Posterior cingulate gyrus (tissue), 11 donors: Measurements from ENCODE around the gene VDAC1.
"Not testable (repeated sequence)": the region's sequence is repeated elsewhere in the genome, so short reads cannot be mapped to it uniquely, and the experiment has no call there.

Source experiments
- DNase-seq, 10 donors: peaks; one replicate each; pipeline versions ENCODE4 v3.0.0 to v3.0.0-alpha.2; 2020 to 2021; ENCODE audit warnings: mixed read lengths in 3 of 10
- intact Hi-C: fragments of 100-400 bp; cut with DNase I; formaldehyde crosslinking; loops from one replicate; pipeline ENCODE4 v1.15.1; 2023

The VDAC1 gene

DNA sequence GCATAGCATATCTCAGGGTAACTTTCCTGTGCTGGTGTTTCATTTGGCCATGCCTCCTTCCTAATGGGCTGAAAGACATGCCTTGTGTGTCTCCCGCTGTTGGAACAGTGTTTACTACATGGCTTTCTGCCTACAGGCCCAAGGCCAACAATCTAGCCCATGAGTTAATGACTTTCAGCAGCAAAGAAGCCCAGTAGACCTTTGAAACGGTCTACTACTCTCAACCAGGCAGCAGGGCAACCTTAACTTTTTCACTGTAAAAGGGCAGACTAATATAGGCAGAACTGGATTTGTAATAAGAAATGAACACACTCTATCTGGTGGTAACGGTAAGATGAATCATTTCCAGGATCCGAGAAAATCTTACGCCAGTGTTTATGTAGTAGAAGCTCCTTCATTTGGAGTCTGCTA is 57.3 kb downstream of the VDAC1 start:
- intact Hi-C loops: loop anchor here (10.0 kb wide), 1 partner anchor 833 kb away; no protein-coding TSS in a partner anchor
- DNase-seq: no peak

DNA sequence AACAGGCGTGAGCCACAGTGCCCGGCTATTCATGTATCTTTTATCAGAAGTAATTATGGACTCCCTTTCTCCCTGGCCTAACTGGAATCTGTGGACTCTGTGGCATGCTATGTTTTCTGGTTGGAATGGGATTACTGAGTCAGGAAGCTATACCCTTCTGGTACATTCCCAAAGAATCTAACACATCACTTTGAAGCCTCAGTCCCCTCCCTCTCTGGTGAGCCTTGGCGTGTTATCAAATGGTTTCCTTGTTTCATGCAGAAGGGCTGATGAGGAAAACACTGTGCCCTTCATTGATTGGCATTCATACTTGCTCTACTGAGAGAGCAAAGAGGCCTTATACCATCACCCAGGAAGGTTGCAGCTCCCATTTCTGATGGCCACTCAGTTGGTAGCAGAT is 59.2 kb downstream of the VDAC1 start:
- intact Hi-C loops: loop anchor here (10.0 kb wide), 1 partner anchor 831 kb away; no protein-coding TSS in a partner anchor
- DNase-seq: no peak

DNA sequence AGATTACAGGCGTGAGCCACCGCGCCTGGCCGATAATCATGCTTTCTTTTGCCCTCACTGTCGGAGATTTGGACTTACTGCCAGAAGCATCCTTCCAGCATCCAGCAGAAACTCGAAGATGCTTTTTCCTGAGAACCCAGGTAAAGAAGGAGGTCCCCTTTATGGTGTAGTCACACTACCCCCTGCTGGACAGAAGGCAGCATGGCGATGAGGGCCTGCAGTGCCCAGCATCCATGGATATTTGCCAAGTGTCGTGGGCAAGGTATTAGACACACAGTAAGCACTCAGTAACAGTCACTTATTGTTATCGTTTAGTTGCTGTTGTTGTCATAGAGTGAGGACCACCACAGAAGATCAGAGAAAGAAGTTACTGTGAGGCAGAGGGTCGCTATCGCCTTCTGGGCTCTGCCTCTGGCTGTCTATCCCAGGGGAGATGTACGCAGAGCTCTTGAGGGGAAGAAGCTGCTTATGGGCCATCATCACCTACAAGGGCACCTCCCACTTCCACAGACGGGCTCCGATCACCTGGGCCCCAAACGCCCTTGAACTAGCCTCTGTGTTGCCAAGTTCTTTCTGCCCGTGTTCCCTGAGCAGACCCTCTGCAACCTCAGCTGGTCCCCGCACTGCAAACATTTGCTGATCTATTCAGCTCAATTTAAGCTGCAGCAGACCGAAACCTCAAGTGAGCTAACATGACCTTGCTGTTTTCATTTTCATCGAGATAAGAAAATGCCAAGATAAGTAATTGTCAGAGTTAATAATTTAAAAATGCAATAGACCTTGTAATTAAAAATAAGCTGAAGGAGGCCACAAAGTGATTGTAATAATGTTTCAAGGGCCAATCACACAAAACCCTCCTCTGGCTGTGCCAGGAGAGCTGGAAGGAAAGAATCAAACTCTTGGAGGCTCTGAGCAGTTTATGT is 60.3 kb downstream of the VDAC1 start:
- intact Hi-C loops: loop anchor here (10.0 kb wide), 1 partner anchor 830 kb away; no protein-coding TSS in a partner anchor
- DNase-seq: peak in 7 of 10 donors; percentile 42 to 90 (median 56)

DNA sequence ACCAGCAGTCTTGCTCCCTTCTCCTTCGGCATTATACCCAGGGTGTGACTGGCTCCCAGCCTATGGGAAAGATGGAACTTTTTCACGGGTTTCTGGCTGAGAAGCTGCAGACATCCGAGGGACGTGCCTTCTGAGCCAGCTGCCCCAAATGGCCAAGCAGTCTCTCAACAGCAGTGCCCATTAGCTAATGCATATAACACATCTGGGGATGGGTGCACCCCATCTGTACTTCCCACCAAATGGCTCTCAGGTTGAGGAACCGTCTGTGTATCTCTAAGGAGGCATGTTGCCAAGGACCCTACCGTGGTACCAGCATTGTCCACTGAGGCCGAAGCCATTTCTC is 61.3 kb downstream of the VDAC1 start:
- intact Hi-C loops: loop anchor here (10.0 kb wide), 1 partner anchor 829 kb away; no protein-coding TSS in a partner anchor
- no peak for DNase-seq

DNA sequence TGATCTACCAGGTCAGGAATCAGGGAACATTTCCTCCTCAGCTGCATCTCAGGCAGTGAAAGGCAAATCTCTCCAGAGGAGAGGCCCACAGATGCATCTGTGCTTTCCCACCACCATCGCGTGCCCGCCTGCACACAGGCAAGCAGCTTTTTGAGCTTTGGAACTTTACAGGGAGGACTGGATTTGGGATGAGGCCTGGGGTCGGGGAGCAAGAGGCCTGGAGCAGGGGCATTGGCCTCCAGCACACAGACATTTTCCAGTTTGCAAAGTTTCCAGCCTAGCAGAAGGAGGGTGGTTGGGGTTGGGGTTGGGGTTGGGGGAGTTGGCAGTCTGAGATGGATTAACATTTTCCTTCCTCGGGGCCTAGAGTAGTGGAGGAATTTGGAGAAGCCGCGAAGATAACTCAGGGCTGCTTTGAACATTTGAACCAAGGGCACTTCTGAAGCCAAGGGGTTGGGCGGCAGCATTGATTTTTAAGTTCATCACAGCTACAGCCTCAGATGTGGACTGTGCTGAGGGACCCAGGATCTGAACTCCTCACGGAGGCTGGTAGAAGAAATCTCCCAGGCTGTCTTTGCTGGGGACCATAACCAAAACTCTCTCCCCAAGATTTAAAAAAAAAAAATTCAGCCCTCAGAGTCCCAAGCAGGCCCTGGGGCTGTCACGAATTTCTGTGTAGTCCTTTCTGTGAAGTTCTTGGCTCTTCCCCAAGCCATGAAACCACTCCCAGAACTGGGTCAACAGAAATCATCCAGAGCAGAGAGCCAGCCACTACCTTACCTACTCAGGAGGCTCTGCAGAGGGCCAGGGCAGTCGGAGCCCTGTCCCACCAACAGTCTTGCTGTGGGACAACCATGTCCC is 61.9 kb downstream of the VDAC1 start:
- intact Hi-C loops: loop anchor here (10.0 kb wide), 1 partner anchor 828 kb away; no protein-coding TSS in a partner anchor
- DNase-seq: no peak

DNA sequence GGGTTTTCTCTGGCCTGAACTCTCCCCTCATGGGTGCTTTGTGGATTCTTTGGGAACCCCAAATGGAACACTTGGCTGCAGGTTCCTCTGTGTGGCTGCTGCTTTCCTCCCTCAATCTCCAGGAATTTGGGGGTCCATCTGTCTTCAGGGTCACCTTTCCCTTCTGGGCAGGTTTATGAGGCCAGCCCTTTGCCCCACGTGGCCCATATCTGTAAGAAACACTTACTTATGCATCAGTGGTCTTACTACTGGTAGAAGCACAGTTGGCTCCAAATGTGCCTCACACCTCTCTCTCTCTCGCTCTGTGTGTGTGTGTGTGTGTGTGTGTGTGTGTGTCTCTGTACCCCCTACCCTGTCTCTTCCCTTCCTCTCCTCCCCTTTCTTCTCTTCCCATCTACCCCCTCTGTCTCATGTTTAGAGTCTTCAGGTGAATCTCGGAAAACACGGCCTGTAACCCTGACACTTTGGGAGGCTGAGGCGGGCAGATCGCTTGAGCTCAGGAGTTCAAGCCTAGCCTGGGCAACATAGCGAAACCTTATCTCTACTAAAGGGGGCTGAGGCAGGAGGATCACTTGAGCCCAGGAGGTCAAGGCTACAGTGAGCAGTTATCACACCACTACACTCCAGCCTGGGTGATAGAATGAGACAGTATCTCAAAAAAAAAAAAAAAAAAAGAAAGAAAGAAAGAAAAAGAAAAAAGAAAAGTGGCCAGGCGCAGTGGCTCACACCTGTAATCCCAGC is 63.1 kb downstream of the VDAC1 start:
- intact Hi-C loops: loop anchor here (10.0 kb wide), 1 partner anchor 827 kb away; no protein-coding TSS in a partner anchor
- DNase-seq: no peak

DNA sequence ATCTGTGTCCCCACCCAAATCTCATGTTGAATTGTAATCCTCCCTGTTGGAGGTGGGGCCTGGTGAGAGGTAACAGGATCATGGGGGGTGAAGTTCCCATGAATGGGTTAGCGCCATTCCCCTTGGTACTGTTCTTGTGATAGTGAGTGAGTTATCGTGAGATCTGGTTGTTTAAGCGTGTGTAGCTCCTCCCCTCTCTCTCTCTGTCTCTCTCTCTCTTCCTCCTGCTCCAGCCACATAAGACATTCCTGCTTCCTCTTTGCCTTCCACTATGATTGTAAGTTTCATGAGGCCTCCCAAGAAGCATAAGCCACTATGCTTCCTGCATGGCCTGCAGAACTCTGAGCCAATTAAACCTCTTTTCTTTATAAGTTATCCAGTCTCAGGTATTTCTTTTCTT is 65.1 kb downstream of the VDAC1 start:
- DNase-seq: no peak
- intact Hi-C loops: loop anchor here (10.0 kb wide), 1 partner anchor 825 kb away; no protein-coding TSS in a partner anchor

DNA sequence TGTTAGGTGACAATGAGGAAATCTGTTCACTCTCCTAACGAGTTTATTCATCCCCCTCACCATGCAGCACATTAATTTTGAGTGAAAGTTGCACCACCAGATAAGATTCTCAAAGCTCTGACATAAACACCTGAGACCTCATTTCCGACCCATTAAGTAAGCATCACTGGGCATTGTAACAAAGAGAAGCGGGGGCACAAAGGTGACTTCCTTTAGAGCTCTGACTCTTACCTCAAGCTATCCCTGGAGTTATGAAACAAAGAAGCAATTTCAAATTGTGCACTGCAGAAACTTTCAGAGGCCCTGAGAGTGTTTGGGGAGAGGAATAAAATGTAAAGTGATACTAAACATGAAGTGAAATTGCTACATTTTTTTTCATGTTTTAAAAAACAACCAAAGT is 65.8 kb downstream of the VDAC1 start:
- DNase-seq: no peak
- intact Hi-C loops: no loop called here

DNA sequence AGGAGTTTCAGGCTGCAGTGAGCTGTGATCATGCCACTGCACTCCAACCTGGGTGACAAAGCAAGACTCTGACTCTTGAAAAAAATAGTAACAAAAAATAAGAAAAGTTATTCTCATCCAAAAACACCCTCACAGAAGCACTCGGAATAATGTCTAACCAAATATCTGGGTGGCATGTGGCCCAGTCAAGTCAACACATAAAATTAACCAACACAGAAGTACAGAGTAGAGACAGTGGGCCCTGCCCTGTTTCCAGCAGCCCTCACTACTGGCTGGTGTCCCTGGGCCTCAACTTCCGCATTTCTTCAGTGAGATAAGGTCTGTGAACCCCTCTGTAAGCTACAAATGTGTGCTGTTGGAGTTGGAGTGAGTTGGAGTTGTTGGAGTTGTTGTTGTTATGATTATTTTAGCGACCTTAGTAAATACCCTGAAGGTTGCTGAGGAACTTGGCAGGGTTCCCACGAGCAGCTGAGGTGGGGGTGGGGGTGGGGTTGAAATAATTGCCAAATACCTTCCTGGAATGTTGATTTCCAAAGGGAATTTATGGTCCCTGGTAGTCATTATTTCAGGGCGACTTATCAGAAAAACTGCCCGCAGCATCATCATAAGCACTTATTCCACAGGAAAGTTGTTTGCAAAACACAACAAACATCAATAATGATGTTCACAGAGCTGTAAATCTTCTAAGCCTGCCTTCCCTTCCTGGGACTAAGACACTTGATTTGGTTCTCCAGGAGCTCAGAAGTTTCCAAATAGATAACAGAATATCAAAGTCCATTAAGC is 66.5 kb downstream of the VDAC1 start:
- no peak for DNase-seq
- intact Hi-C loops: no loop called here

DNA sequence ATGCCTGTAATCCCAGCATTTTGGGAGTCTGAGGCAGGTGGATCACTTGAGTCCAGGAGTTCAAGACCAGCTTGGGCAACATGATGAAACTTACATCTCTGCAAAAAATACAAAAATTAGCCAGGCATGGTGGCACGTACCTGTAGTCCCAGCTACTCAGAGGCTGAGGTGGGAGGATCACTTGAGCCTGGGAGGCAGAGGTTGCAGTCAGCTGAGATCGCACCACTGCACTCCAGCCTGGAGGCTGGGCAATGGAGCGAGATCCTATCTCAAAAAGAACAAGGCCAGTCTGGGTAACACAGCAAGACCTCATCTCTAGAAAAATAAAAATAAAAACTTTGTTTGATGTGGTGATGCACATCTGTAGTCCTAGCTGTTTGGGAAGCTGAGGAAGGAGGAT is 67.1 kb downstream of the VDAC1 start:
- DNase-seq, intact Hi-C loops: not testable (repeated sequence)

DNA sequence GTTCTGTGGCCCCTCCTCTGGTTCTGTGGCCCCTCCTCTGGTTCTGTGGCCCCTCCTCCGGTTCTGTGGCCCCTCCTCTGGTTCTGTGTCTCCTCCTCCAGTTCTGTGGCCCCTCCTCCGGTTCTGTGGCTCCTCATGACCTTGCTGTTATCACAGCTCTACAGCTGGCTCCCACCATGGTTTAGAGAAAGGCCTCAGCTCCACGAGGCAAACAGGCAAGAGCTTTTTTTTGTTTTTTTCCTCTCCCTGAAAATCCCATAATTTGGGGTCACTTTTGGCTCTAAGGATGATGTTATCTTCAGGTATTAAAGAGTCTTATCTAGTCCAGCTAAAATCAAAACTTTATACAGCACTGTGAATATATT is 68.1 kb downstream of the VDAC1 start:
- intact Hi-C loops: no loop called here
- DNase-seq: peak in 1 of 10 donors; percentile 10

DNA sequence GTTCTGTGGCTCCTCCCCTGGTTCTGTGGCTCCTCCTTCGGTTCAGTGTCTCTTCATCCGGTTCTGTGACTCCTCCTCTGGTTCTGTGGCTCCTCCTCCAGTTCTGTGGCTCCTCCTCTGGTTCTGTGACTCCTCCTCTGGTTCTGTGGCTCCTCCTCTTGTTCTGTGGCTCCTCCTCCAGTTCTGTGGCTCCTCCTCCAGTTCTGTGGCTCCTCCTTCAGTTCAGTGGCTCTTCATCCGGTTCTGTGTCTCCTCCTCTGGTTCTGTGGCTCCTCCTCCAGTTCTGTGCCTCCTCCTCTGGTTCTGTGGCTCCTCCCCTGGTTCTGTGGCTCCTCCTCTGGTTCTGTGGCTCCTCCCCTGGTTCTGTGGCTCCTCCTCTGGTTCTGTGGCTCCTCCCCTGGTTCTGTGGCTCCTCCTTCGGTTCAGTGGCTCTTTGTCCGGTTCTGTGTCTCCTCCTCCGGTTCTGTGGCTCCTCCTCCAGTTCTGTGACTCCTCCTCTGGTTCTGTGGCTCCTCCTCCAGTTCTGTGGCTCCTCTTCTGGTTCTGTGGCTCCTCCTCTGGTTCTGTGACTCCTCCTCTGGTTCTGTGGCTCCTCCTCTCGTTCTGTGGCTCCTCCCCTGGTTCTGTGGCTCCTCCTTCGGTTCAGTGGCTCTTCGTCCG is 68.7 kb downstream of the VDAC1 start:
- peak in 1 of 10 donors; percentile 8 for DNase-seq
- intact Hi-C loops: not testable (repeated sequence)

DNA sequence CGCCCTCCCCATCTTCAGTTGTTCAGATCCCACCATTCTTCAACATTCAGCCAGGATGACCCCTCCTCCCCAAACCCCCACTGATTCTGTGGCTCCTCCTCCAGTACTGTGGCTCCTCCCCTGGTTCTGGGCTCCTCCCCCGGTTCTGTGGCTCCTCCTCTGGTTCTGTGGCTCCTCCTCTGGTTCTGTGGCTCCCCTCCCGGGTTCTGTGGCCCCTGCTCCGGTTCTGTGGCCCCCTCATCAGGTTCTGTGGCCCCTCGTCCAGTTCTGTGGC is 69.2 kb downstream of the VDAC1 start:
- no peak for DNase-seq
- intact Hi-C loops: no loop called here

DNA sequence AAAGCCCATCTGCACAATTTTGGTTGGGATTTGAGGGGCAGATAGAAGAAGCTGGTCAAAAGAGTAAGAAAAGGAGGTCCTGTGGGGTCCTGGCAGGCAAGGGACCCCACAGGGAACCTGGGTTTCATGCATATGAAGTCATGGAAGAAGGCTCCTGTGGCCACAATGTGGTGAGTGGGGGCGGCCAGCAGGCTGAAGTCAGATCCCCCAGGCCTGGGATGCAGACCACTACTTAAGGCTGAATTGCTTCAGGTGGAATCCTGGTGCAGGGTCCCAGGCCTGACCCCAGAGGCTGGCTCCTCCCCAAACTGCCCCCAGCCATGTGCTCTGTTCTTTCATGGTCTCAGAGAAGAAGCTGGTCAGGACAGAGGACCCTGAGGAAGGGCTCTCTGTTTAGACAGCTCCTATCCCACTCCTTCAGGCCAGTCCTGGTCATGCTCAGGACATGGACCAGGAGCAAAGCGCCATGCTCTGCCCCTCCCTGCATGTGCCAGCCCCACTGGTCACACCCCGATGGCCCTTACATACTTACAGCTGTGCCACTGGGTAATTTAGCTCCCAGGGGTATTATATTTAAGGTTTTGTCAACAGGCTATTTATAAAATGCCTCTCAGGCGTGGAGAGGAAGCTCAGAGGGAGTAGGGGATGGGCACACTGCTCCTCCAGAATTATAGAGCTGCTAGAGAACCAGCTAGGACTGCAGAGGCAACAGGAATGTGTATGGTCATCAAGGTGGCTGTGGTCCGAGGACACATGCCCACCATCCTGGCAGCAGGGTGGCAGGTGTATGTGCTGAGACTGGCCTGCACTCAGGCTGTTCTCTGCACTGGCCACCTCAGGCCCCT is 69.7 kb downstream of the VDAC1 start:
- peak in 1 of 10 donors; percentile 74 for DNase-seq
- intact Hi-C loops: no loop called here

DNA sequence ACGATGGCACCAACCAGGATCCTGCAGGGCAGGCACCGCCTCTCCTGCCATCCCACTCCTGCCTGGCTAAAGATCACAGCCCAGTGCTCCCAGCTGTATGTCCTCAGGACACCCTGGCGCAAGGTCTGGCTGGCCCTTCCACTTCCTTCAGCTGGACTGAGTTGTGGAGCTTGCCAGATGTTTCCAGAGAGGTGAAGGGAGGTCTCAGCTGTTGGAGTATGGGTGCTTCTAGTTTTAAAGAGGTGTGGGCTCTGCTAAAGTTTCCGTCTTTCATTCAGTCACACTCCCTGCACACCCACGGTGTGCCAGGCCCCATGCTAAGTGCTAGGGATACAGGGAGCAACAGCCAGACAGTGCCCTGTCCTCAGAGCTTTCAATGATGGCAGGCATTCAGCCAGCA is 70.5 kb downstream of the VDAC1 start:
- peak in 1 of 10 donors; percentile 52 for DNase-seq
- intact Hi-C loops: no loop called here

DNA sequence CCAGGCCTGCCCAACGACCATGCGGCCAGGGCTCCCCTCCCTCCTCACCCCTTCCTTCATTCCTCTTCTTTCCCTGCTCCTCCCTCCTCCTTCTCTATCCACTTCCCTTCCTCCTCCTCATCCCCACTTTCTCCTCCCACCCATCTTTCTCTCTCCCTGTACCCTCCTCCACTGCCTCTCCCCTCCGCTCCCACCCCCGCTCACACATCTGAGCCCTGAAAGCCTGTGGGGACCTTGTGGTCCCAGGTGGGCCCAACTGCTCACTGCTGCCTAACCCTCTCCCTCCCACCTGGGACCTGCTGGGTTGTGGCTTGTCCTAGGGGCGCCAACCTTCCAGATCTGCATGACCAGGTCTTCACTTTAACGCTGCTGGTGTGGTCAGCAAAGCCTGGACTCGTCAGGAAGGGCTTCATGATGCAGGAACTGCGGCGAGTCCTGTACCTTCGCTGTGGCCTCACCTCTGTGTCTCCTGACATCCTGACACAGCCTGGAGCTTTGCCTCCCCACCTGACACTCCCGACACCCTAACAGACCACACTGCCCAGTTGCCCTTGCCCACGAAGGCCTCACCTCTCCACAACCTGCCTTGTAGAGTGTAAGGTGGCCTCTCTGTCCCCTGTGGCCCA is 71.0 kb downstream of the VDAC1 start:
- peak in 1 of 10 donors; percentile 54 for DNase-seq
- intact Hi-C loops: no loop called here

DNA sequence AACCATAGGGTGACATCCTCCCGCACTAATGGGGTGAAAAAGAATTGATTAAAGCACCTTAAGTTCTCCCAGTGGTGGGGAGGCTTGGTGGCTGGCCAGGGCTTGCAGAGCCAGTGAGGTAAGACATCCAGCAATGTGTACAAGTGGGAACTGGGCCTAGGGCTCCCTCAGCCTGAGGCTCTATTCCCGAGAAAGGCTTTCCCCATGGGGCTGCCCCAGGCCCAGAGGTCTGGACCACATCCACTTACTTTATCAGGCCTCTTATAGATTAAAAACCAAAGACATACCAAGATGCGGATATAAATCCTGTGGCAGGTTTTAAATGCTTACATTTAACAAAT is 71.6 kb downstream of the VDAC1 start:
- intact Hi-C loops: no loop called here
- peak in 1 of 10 donors; percentile 63 for DNase-seq
